Measurements from ENCODE around the gene TXNDC15. TPM values are rescaled to one million over a fixed set of nuclear protein-coding genes. Genes with fewer than 3 reads are reported as not detected.
"Not testable (repeated sequence)": the region's sequence is repeated elsewhere in the genome, so short reads cannot be mapped to it uniquely, and the experiment has no call there.

TXNDC15 gene
- total RNA-seq, 1 donor from 2014 or later, result 88.5 TPM

DNA sequence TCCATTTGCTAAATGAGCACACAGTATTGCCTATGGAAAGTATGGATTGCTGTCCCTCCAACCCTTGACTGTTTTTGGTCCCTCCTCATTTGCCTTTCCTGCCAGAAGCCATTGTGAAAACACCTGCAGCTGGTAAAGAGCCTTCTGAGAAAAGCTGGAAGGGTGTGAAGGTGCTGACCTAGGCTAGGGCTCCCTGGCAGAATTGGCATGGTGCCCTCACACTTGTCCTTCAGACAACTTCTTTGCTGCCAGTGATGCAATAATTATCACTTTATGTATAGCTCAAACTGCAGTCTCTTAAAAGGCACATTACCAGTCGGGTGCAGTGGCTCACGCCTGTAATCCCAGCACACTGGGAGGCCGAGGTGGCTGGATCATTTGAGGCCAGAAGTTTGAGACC, 4.2 kb downstream of the TXNDC15 start:
- DNase-seq (ENCODE audit: low spot score), result no peak

DNA sequence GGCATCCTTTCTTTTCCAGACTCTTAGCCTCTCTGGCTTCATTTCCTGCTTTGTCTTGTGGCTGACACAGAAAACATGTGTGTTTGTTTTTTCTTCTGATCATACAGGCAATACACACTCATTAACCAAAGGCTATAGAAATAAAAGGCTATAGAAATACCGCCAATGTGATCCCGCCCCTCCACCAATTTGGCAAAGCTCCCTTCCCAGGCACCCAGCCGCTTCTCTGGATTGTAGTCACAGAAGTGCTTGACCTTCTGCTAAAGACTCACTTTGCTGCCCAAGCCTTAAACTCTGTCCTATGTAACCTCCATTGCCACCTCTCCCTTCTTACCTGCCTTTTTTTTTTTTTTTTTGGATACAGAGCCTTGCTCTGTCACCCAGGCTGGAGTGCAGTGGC, 5.3 kb downstream of the TXNDC15 start:
- DNase-seq (ENCODE audit: low spot score), result no peak

DNA sequence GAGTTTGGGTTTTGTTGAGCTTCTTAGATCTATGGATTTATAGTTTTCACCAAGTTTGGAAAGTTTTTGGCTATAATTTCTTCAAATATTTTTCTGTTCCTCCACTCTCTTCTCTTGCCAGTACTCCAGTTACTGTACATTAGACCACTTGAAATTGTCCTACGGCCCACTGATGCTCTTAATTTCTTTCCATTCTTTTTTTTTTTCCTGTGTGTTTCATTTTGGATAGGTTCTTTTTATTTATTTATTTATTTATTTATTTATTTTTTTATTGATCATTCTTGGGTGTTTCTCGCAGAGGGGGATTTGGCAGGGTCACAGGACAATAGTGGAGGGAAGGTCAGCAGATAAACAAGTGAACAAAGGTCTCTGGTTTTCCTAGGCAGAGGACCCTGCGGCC, 6.8 kb downstream of the TXNDC15 start:
- DNase-seq (ENCODE audit: low spot score), result not testable (repeated sequence)

DNA sequence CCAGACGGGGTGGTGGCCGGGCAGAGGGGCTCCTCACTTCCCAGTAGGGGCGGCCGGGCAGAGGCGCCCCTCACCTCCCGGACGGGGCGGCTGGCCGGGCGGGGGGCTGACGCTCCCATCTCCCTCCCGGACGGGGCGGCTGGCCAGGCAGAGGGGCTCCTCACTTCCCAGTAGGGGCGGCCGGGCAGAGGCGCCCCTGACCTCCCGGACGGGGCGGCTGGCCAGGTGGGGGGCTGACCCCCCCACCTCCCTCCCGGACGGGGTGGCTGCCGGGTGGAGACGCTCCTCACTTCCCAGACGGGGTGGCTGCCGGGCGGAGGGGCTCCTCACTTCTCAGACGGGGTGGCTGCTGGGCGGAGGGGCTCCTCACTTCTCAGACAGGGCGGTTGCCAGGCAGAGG, 7.5 kb downstream of the TXNDC15 start:
- DNase-seq (ENCODE audit: low spot score), result not testable (repeated sequence)

DNA sequence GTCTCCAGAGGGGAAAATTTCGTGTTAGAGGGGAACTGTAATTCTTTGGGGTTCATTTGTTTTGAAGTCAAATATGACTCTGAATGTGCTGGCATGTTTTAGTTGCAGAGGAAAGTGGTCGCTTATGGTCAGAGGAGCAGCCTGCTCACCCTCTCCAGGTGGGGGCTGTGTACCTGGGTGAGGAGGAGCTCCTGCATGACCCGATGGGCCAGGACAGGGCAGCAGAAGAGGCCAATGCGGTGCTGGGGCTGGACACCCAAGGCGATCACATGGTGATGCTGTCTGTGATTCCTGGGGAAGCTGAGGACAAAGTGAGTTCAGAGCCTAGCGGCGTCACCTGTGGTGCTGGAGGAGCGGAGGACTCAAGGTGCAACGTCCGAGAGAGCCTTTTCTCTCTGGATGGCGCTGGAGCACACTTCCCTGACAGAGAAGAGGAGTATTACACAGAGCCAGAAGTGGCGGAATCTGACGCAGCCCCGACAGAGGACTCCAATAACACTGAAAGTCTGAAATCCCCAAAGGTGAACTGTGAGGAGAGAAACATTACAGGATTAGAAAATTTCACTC, 13.5 kb downstream of the TXNDC15 start:
- DNase-seq (ENCODE audit: low spot score), result no peak

DNA sequence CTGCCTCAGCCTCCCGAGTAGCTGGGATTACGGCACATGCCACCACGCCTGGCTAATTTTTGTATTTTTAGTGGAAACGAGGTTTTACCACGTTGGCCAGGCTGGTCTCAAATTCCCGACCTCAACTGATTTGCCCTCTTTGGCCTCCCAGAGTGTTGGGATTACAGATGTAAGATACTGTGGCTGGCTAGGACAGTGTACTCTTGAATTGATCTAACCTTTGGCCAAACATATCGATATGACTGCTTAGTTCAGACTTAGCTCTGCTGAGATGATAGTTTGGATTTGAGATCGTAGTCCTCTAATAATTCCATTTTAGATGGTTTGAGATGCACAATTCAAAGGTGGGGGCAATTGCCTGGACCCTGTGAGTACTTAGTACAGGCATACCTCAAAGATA, 15.2 kb downstream of the TXNDC15 start:
- no peak for DNase-seq (ENCODE audit: low spot score)

DNA sequence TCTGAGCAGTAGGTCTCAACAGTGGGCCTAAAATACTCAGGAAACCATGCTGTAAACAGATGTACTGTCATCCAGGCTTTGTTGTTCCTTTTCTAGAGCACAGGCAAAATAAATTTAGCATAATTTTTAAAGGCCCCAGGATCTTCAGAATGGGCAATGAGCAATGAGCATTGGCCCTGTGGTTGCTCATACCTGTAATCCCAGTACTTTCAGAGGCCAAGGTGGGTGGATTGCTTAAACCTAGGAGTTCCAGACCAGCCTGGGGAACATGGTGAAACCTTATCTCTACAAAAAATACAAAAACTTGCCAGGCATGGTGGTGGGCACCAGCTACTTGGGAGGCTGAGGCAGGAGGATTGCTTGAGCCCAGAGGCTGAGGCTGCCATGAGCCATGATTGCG, 17.3 kb downstream of the TXNDC15 start:
- DNase-seq (ENCODE audit: low spot score), result no peak

DNA sequence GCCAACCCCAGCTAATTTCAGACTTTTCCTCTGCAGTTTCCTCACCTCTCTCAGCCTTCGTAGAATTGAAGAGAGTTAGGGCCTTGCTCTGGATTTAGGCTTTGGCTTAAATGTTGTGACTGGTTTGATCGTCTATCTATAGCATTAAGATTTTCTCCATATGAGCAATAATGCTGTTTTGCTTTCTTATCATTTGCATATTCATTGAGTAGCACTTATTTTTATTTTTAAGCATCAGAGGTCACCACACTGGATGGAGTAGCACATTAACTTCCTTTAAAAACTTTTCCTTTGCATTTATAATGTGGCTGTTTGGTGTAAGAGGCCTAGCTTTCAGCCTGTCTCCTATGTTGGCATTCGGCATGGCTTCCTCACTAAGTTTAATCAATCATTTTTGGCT, 18.1 kb downstream of the TXNDC15 start:
- DNase-seq (ENCODE audit: low spot score), result no peak

DNA sequence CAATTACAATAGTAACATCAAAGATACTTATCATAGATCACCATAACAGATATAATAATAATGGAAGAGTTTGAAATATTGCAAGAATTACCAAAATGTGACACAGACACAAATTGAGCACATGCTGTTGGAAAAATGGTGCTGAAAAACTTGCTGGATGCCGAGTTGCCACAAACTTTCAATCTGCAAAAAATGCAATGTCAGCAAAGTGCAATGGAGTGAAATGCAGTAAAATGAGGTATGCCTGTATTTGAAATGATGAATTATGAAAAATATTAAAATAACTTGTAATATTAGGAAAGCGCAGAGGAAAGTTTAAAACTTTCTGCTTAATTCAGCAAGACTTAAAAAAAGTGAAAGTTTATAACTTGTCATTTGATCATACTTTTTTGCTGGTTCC, 18.8 kb downstream of the TXNDC15 start:
- no peak for DNase-seq (ENCODE audit: low spot score)

DNA sequence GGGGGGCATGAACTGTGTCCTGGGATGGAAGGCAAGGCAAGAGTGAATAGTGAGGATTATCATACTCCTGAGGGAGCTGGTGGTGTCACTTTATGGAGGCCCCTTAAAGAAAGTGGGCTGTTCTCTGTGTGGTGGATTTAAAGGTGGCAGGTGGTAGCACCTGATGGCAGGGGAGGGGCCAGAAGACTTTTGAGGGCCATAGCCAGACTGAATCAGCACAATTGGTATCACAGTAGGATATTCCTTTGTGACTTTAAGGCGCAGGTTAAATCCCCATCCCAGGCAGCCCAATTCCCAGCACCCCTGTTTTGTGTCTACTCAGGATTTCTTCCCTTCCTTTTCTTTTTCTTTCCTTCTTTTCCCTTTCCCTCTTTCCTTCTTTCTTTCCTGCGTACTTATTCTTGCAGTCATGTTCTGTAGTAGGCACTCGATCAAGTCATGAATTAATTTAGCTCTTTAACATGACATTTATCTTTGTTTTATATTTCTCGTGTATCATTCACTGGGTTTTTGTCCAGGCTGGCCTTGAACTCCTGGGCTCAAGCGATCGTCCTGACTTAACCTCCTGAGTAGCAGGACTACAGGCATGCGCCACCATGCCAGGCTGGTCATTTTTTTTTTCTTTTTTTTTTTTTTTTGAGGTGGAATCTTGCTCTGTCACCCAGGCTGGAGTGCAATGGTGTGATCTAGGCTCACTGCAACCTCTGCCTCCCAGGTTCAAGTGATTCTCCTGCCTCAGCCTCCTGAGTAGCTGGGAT, 19.8 kb downstream of the TXNDC15 start:
- DNase-seq (ENCODE audit: low spot score), result no peak

DNA sequence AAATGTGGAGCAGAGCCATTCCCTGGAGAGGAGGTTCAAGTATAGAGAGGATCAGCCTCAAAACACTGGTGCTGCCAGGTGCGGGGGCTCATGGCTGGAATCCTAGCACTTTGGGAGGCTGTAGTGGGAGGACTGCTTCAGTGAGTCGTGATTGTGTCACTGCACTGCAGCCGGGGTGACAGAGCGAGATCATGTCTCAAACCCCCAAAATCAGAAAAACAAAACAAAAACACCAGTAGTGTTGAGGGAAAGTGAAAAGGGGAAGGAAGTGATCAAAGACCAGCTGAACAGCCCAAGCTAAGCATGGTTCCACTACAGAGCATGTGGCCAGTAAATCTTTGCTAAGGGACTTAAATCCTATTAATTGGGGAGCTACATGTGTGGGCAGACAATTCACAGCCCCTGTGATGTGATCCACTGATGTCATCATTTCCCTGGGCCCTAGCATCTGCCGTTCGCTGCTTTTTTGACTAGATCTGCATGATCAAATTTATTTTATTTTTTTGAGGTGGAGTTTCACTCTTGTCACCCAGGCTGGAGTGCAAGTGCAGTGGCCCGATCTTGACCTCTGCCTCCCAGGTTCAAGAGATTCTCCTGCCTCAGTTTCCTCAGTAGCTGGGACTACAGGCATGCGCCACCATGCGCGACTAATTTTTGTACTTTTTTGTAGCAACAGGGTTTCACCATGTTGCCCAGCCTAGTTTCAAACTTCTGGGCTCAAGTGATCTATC, 28.1 kb downstream of the TXNDC15 start:
- no peak for DNase-seq (ENCODE audit: low spot score)

DNA sequence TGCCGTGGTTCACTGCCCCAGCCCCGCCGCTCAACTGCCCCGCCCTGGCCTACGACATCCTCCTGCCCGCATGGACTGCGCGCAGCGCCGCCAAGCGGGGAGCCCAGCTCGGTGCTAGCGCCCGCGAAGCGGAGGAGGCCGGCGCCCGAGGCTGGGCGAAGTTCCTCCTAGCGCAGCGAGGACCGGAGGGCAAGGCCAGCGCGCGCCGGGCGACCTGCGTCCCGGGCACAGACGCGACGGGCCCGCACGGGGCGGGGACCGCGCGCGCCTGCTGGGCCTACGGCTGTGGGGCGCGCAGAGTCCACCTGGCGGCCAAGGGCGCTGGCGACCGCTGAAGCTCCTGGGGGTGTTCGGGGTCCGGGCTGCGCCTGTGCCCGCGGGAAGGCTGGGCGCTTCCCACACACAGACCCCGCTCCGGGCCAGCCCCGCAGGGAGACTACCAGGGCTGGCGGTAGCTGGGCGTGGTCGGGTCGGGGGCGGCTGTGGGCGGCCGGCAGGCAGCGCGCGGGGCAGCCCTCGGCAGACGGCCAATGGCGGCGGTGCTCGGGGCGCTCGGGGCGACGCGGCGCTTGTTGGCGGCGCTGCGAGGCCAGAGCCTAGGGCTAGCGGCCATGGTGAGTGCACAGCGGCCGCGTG, 30.6 kb downstream of the TXNDC15 start, which contains the start of gene PCBD2:
Gene PCBD2 (plus strand): TSS at position 522 of the 636 bp plus-strand sequence. CDS start 9 bp downstream, at position 531.
- DNase-seq (ENCODE audit: low spot score), result peak; percentile 92

DNA sequence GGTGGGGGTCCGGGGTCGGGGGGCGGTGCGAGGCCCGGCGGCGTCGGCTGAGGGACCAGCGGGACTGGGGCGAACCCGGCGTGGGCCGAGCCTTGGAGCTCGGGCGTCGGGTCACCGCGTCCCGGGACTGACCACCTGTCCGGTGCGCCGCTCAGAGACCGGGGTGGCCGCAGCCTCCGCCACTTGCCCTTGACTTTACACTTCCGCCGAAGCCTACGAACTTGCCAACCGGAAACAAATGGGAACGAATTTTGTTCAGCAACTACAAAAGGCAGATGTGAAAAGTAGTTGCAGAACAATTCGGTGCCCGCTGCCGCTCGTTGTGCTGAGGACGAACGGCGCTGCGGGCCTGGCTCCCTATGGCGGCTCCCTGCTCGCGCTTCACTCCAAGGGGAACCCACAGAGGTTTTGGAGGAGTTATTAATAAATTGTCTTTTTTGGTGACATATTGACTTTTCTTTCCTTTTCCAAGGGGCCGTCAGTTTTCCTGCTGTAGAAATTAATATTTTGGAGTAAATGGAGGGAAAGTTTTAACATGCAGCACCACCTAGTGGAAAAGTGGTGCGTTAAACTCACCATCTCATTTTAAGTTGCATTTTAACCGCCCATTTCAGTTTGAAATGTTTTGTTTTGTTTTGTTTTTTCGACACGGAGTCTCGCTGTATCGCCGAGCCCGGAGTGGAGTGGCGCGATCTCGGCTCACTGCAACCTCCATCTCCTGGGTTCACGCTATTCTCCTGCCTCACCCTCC, 31.2 kb downstream of the TXNDC15 start:
- peak; percentile 61 for DNase-seq (ENCODE audit: low spot score)

DNA sequence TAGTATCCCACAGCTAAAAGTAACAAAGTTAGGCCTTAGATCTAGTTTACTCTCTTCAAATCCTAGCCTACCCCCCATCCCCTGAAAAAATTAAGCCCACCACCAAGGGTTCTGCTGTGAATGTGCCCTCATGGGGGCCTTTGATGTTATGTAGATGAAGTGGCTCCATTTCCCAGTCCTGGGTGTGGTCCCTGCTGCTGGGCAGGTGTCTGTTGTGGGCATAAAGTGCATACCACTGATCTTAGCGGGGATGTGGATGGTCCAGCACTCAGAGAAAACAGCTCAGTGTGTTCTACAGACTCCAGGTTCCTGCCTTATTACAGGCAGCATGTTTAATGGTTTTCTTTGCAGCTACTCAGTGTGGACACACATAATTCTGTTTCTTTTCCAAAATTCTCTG, 32.6 kb downstream of the TXNDC15 start:
- DNase-seq (ENCODE audit: low spot score), result no peak

DNA sequence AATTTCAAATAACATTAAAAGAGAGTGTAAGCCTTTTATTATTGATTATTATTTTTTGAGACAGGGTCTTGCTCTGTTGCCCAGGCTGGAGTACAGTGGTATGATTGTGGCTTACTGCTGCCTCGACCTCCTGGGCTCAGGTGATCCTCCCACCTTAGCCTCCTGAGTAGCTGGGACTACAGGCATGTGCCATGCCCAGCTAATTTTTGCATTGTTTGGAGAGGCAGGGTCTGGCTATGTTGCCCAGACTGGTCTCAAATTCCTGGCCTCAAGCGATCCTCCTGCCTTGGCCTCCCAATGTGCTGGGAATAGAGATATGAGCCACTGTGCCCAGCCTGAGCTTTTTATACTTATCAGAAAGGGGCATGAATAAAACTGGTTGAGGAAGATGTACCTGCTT, 36.6 kb downstream of the TXNDC15 start:
- DNase-seq (ENCODE audit: low spot score), result not testable (repeated sequence)

DNA sequence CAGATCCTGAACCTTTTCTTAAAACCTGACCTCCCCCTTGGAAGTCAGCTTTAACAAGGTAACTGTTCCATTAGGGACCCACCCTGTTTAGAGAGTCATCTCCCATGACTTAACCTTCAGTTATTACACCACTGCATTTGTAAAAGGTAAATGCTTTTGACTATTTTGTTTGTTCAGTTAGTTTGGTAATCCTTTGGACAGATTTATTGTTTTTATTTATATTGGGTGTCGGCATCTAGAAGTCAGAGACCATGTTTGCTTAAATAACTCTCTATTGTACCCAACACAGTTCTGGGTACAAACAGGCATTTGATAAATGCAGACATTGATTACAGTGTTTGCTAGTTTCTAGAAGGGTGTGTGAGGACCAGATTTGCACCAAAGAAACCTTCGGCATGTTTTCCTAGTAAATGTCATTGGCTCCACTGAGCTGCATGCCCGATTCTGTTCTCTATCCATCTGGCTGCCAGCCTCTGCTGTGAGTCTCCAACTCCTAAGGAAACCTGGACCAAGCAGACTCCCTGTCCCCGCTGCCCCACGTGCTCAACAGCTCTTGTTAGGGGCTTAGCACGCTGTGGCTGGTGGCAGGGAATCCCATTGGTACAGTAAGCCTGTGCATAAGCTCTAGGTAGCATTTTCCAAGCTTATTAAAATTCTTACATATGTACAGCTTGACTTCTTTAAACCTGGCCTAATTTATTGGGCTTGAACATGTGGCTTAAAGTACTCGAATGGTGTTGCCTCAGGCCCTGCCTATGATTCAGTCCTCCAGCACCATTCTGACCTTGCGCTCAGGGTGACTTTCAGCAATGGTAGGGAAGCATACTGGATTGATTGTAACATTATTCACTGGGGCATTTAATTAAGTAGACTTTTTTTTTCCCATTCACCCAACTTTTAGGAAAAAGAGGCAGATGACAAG, 37.4 kb downstream of the TXNDC15 start:
- no peak for DNase-seq (ENCODE audit: low spot score)

DNA sequence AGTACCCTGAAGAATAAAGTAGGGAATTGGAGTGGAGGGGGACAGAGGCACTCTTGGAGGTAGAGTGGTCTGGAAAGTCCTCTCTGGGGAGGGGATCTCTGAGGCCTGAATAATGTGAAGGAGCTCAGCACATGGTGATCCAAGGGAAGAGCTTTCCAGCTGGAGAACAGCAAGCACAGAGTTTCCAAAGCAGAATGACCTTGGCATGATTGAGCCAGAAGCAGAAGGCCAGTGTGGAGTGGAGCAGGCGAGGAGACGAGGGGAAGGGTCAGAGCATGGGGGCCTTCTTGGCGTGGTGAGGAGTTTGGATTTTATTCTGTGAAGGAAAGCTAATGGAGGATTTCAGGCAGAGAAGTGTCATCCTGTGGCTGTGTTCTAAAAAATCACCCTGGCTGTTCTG, 39.1 kb downstream of the TXNDC15 start:
- DNase-seq (ENCODE audit: low spot score), result no peak

DNA sequence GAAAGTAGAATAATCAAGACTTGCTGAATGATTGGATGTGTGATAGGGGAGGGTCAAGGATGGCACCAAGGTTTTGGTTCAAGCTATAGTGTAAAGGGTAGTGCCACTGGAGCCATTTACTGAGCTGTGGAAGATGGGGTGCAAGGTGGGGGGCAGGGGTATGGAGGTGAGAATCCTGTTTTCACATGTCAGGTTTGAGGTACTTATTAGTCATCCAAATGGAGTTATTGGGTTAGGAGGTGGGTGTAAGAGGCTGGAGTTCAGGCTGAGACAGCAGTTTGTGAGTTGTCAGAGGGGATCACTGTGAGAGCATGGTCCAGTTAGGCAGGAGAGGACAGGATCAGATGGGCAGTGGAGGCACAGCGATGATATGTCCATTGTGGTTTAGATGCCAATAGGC, 39.6 kb downstream of the TXNDC15 start:
- no peak for DNase-seq (ENCODE audit: low spot score)

DNA sequence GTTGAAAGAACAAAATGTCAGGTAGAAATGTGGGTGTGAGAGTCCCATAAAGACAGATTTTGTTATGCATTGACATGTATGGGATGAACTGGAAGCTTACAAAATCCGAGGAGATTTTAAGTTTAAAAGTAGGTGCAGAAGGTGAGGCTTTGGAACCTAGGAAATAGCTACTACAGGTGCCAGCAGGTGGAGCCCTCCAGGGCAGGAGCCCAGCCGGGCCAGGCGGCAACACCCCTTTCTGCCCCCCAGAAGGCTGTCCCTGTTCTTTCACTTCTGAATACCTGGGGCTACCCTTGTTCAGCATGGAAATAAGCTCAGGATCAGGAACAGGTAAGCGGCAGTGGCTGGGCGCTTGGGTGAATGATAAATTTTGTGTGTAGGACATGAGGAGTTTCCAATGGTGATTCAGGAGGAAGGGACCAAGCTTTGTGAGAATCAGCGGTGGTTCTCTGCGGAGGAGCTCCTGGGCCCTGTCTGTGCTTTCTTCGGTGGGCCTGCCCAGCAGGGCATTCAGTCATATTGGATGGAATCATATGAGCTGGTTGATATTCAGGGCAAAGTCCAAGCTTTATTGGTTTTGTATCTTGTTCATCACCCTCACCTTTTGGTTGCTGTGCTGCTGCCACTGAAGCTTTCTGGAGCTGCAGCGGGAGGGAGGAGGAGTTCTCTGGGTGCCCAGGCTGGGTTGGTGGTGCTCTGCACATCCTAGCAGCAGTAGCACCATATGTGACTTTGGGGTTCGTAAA, 43.1 kb downstream of the TXNDC15 start:
- no peak for DNase-seq (ENCODE audit: low spot score)

DNA sequence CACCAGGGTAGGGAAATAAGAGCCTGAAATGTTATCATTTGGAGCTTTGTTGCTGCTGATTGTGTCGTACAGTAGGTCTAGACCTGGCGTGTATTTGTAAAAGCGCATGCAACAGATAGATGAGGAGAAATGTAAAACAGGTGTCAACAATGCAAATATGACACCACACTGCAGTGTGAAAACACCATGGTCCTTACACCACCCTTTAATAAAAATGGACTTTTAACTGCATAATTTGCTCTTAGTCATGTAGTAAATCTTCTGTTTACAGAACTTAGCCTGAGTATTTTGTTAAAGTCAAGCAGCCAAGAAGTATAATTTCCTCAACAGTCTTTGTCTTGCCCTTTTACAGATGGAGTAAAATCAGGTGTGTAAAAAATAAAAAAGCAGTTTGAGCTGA, 44.7 kb downstream of the TXNDC15 start:
- DNase-seq (ENCODE audit: low spot score), result no peak
